GM21529 (cell line): Measurements from ENCODE around the gene HEBP2.

Experiments used
- ATAC-seq: cut with Tn5 transposase; IDR thresholded peaks from one replicate; pipeline ENCODE4 v1.9.1; 2021; ENCODE audit not compliant: unreplicated experiment

Gene HEBP2

DNA sequence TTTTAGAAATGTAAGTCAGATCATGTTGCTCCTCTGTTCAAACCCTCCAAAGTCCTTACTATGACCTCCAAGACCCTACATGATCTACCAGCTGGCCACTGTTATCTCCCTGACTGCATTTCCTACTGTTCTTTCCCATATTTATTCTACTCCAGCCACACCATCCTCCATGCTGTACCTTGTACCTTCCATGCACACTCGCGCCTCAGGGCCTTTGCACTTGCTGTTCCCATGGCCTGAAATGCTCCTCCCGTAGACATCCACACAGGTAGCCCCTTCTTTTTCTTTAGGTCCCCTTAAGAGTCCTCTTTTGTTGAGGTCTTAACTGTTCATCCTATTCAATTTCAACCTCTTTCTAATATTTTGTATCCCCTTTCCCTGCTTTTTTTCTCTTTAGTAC is 47.0 kb downstream of the HEBP2 start:
- no peak for ATAC-seq

DNA sequence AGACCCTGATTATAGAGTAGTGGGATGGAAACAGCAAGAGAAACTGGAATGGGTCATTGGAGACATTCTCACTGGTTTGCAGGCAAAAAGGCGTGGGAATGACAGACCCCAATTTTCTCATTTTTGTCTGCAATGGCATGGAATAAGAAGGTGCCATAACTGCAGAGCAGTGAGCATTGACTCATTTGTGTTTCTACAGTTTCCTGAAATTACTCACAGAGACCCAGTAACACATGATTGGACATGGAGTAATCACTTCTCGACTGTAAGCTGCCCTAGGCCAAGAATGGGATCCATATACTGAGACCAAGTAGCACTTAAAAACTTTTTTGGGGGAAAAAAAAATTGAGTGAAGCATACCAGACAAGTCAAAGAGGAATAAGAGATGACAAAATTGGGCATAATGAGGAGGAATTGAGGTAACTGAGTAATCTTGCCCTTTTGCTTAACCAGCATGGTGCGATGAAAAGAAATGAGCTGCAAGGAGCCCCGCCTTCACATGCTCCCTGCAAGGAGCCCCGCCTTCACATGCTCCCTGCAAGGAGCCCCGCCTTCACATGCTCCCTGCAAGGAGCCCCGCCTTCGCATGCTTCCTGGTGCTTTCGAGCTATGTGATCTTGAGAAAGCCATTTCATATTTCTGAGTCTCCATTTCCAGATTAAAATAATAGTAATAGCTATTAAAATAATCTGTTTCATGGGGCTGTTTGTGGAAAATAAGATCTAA is 51.1 kb downstream of the HEBP2 start:
- ATAC-seq, result no peak

DNA sequence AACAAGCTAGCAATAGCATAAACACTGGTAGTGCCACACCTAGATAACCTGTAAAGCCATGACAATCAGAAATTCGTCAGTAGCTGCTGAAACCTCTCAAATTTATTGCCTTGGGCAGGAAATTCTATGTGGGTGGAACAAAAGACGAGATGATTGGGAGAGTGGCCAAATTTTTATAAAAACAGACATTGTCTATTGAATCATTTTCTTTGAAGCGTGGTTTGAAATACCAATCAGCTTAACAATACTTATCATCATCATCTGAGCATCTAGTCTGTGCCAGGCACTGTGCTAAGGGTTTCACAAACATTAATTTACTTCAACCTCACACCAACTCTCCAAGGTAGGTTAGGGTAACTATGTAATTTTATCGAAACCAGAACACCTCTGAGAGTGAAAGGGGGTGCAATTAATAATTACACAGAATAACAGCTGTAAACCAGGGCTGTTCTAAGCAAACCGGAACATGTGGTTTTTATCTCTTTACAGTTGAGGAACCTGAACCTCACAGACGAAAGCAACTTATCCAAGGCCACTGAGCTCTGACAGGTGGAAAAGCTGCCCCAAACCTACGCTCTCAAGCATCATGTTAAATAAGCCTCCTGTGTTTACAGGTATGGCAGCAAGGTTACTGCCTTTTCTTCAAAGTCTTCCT is 51.9 kb downstream of the HEBP2 start:
- ATAC-seq, result peak; percentile 93

DNA sequence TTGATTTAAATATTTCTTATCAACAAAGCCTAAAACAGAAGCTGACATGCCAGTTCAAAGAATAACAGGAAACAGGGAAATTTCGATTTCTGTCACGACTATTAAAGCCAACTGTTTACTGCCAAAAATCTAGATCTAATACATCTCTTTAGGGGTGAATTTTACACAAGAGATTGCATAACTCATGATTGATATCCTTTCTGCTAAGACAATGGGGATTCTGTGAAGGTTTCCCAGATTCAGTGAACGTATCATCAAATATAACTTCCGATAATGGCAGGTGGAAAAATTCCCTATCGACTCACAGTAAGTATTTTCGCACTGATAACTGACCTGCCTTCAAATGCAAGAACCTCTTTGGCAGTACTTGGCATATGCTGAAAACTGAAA is 52.4 kb downstream of the HEBP2 start:
- ATAC-seq, result peak; percentile 25

DNA sequence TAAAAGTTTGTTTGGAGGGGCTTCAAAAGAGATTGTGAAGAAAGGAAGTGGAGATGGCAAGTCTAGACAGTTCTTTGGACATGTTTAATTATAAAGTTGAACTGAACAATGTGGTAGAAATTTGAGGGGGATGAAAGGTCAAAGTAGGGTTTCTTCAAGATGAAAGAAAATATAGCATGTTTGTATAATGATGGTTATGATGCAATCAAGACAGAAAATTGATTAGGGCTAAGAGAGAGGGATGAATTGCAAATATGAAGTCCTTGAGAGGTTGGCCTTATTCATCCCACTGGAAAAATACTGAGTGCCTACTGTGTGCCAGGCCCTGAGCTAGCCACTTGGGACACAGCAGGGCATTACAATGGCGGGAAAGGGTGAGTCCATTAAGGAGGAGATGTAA is 57.6 kb downstream of the HEBP2 start:
- no peak for ATAC-seq

DNA sequence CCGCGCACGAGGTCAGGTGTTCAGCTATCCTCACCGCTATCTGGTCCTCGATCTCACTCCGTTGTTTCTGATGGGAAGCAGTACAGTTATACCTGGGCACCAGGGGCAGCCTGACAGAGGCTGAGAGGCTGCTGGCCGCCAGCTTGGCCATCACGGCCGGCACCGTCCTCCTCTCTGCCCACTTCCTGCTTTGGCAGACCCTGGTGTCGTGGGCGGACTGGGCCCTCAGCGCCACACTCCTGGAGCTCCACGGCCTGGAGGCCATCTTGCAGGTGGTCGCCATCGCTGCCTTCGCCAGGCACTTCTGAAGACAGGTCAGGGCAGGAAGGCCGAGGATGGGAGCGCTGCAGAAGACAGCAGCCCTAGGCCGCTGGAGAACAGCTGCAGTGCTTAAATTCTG is 60.1 kb downstream of the HEBP2 start:
- no peak for ATAC-seq

DNA sequence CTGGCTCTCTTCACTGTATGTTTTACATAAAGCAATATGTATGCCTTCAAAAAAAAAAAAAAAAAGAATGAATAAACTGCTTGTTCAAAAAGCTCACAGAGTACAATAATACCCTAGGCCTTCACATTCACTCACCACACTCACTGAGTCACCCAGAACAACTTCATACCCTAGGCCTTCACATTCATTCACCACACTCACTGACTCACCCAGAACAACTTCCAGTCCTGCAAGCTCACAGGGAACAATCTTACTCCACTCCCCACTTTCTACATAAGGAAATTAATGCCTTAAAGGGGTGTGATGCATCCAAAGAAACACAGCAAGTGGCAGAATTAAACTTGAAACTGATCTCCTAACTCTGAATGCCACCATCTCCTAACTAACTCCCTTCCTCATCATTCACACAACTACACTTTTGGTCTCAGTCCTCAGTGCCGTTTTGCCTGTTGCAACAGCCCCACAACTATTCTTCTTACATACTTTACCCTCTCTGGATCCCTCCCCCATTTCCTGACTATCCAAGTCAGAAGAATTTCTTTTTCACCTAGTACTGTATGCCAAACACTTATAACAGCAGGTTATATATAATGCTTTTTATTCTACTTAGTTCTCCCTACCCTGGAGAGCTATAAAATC is 61.1 kb downstream of the HEBP2 start:
- ATAC-seq, result no peak

DNA sequence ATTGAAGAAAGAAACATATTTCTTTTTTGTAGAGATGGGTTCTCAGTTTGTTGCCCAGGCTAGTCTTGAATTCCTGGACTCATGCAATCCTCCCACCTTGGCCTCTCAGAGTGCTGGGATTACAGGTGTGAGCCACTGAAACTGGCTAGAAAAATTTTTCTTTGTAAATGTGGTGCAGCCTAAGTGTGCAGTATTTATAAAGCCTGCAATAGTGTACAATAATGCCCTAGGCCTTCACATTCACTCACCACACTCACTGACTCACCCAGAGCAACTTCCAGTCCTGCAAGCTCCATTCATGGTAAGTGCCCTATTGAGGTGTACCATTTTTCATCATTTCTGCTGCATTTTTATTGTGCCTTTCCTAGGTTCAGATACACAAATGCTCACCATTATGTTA is 63.9 kb downstream of the HEBP2 start:
- ATAC-seq, result no peak

DNA sequence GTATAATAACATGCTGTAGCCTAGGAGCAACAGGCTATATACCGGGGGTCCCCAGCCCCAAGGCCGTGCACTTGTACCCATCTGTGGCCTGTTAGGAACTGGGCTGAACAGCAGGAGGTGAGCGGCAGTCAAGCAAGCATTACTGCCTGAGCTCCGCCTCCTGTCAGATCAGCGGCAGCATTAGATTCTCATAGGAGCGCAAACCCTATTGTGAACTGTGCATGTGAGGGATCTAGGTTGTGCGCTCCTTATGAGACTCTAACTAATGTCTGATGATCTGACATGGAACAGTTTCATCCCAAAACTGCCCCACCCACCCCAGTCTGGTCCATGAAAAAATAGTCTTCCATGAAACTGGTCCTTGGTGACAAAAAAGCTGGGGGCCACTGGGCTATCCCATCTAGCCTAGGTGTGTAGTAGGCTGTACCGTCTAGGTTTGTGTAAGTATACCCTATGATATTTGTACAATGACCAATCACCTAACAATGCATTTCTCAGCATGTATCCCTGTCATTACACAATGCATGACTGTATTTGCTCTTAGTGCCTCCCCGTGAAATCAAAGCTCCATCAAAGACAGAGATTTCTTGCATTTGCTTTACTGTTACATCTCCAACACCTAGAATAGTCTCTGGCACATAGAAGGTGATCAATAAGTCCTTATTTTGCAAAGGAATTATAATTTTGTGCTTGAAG is 64.4 kb downstream of the HEBP2 start:
- no peak for ATAC-seq
